HepG2 (cell line): ENCODE data around the gene MAP3K4. TPM values are rescaled to one million over a fixed set of nuclear protein-coding genes. Genes with fewer than 3 reads are reported as not detected.
"Not testable (repeated sequence)": the region's sequence is repeated elsewhere in the genome, so short reads cannot be mapped to it uniquely, and the experiment has no call there.

Source experiments
- ATAC-seq: fragments of 200-7000 bp; cut with Tn5 transposase; 3 replicates; pipeline ENCODE4 v1.9.1; 2020; ENCODE audit warnings: mild to moderate bottlenecking, moderate library complexity
- BruUV-seq: library from RNA; stranded (reverse); fragments of 400-500 nt; replicated peaks from 2 replicates; lab custom pipeline; 2021; lab: Mats Ljungman, UMichigan
- CTCF ChIA-PET: fragments of 300-600 bp; formaldehyde crosslinking; extraction: SDS; loops from one replicate; lab custom pipeline; 2021; ENCODE audit warnings: low total read pairs, inconsistent platforms, low intra/inter-chr PET ratio; lab: Yijun Ruan, JAX
- POLR2A ChIA-PET: fragments of 350-600 bp; sonication (Branson Sonifier 250); formaldehyde crosslinking; loops from one replicate; lab custom pipeline; 2020; ENCODE audit warnings: antibody characterized with exemption, inconsistent platforms; lab: Yijun Ruan, JAX
- DNase-seq: peaks from one replicate; pipeline ENCODE4 v3.0.0-alpha.2; 2015; ENCODE audit warnings: low spot score
- FAIRE-seq: peaks from 3 replicates; lab custom pipeline; 2011; peaks lifted over from hg19 to GRCh38; lab: Jason Lieb, UNC
- H2AFZ ChIP-seq: one replicate; pipeline ENCODE4 v1.6.1; 2011; ENCODE audit warnings: low read length, inconsistent platforms
- H3K27ac ChIP-seq: fragments of 300-600 bp; 3 replicates; pipeline ENCODE4 v1.8.0; 2011; ENCODE audit warnings: mixed run types, mild to moderate bottlenecking, mixed read lengths, low read length, inconsistent platforms; ENCODE audit not compliant: insufficient read depth; ENCODE audit errors: extremely low read length
- H3K27me3 ChIP-seq, 2 experiments: fragments of 200-600 bp in 1 of 2; 2 replicates in 1 of 2; 3 replicates in 1 of 2; pipeline versions ENCODE4 v1.6.0 to v1.8.0; 2011; ENCODE audit warnings: low read length in 2 of 2, mild to moderate bottlenecking in 2 of 2, moderate library complexity in 2 of 2, inconsistent platforms in 1 of 2; ENCODE audit not compliant: insufficient read depth in 2 of 2, control insufficient read depth in 1 of 2
- H3K36me3 ChIP-seq, 2 experiments: fragments of 200-600 bp in 1 of 2; replicated peaks in 1 of 2; 2 replicates in 1 of 2; 3 replicates in 1 of 2; pipeline versions ENCODE4 v1.5.1 to v1.8.0; 2011; ENCODE audit warnings: low read length in 2 of 2, inconsistent platforms in 1 of 2; ENCODE audit not compliant: insufficient read depth in 2 of 2, control insufficient read depth in 1 of 2
- H3K4me1 ChIP-seq: 2 replicates; pipeline ENCODE4 v1.5.1; 2012; ENCODE audit warnings: low read length, inconsistent platforms; ENCODE audit not compliant: insufficient read depth
- H3K4me2 ChIP-seq: 2 replicates; pipeline ENCODE4 v1.6.0; 2011; ENCODE audit warnings: low read depth, low read length, inconsistent platforms
- H3K4me3 ChIP-seq, 3 experiments: fragments of 200-600 bp in 1 of 3; sonication (generic), shearing (Covaris generic) in 1 of 3; replicated peaks in 1 of 3; 2 replicates each; pipeline ENCODE4 v1.5.1; 2011 to 2016; ENCODE audit warnings: low read length in 3 of 3, inconsistent platforms in 2 of 3, low read depth in 2 of 3, mild to moderate bottlenecking in 2 of 3, control low read depth in 1 of 3, mixed read lengths in 1 of 3; ENCODE audit not compliant: insufficient read depth in 1 of 3
- H3K79me2 ChIP-seq: one replicate; pipeline ENCODE4 v1.6.1; 2011; ENCODE audit warnings: low read length, inconsistent platforms; ENCODE audit not compliant: insufficient read depth
- H3K9ac ChIP-seq: 2 replicates; pipeline ENCODE4 v1.6.0; 2011; ENCODE audit warnings: mild to moderate bottlenecking, low read depth, low read length, inconsistent platforms; ENCODE audit not compliant: insufficient read depth
- H3K9me3 ChIP-seq: 2 replicates; pipeline ENCODE4 v1.5.1; 2012; ENCODE audit warnings: mild to moderate bottlenecking, low read length
- H4K20me1 ChIP-seq: 2 replicates; pipeline ENCODE4 v1.6.0; 2011; ENCODE audit warnings: inconsistent platforms, mild to moderate bottlenecking, low read length, moderate library complexity; ENCODE audit not compliant: insufficient read depth
- ATF7 ChIP-seq, 2 experiments: fragments of 450-650 bp in 1 of 2; sonication (generic) in 1 of 2; formaldehyde crosslinking in 1 of 2; IDR thresholded peaks; 2 replicates each; pipeline versions ENCODE4 v1.4.0 to v1.6.1; 2016 to 2020; ENCODE audit warnings: antibody characterized with exemption in 1 of 2, mild to moderate bottlenecking in 1 of 2, missing genetic modification reagents in 1 of 2
- CREB1 ChIP-seq, 2 experiments: fragments of 450-650 bp in 1 of 2; IDR thresholded peaks; 2 replicates each; pipeline ENCODE4 v1.6.1; 2016 to 2017; ENCODE audit warnings: control low read depth in 1 of 2, mild to moderate bottlenecking in 1 of 2, missing compliant biosample characterization in 1 of 2, missing genetic modification characterization in 1 of 2
- HCFC1 ChIP-seq: fragments of 150-350 bp; IDR thresholded peaks from 2 replicates; pipeline ENCODE4 v1.6.1; 2014; ENCODE audit warnings: low read depth, low read length
- JUN ChIP-seq: sonication (generic); formaldehyde crosslinking; IDR thresholded peaks from 2 replicates; pipeline ENCODE4 v1.4.0; 2020; ENCODE audit warnings: mild to moderate bottlenecking, missing genetic modification reagents
- KDM3A ChIP-seq: IDR thresholded peaks from 2 replicates; pipeline ENCODE4 v1.6.1; 2018; ENCODE audit warnings: low read depth, missing compliant biosample characterization
- MXD4 ChIP-seq: IDR thresholded peaks from 2 replicates; pipeline ENCODE4 v1.6.1; 2016; ENCODE audit warnings: mild to moderate bottlenecking, missing biosample characterization, missing genetic modification reagents
- NFYC ChIP-seq: IDR thresholded peaks from 2 replicates; pipeline ENCODE4 v1.6.1; 2016; ENCODE audit warnings: missing genetic modification reagents, missing compliant biosample characterization
- SALL1 ChIP-seq: sonication (generic); formaldehyde crosslinking; IDR thresholded peaks from 2 replicates; pipeline ENCODE4 v1.8.0; 2022; ENCODE audit warnings: mild to moderate bottlenecking, missing genetic modification reagents
- SMARCE1 ChIP-seq: fragments of 450-650 bp; IDR thresholded peaks from 2 replicates; pipeline ENCODE4 v1.6.1; 2017; ENCODE audit warnings: borderline replicate concordance
- ZBTB34 ChIP-seq: sonication (generic); formaldehyde crosslinking; IDR thresholded peaks from 2 replicates; pipeline ENCODE4 v1.8.0; 2022; ENCODE audit warnings: mild to moderate bottlenecking, missing genetic modification reagents
- ZNF512 ChIP-seq: sonication (generic); formaldehyde crosslinking; IDR thresholded peaks from 2 replicates; pipeline ENCODE4 v1.4.0; 2020; ENCODE audit warnings: mild to moderate bottlenecking, missing genetic modification reagents
- ZNF570 ChIP-seq: sonication (generic); formaldehyde crosslinking; IDR thresholded peaks from 2 replicates; pipeline ENCODE4 v1.4.0; 2020; ENCODE audit warnings: mild to moderate bottlenecking, missing genetic modification reagents, borderline replicate concordance
- ZNF7 ChIP-seq: IDR thresholded peaks from 2 replicates; pipeline ENCODE4 v1.6.1; 2016; ENCODE audit warnings: missing biosample characterization, missing genetic modification reagents
- ZNF776 ChIP-seq: sonication (generic); formaldehyde crosslinking; IDR thresholded peaks from 2 replicates; pipeline ENCODE4 v1.4.0; 2020; ENCODE audit warnings: mild to moderate bottlenecking, missing genetic modification reagents
- ZNF800 ChIP-seq: sonication (generic); formaldehyde crosslinking; IDR thresholded peaks from 2 replicates; pipeline ENCODE4 v1.4.0; 2020; ENCODE audit warnings: missing genetic modification reagents
- ZNF891 ChIP-seq: sonication (generic); formaldehyde crosslinking; IDR thresholded peaks from 2 replicates; pipeline ENCODE4 v1.5.0; 2020; ENCODE audit warnings: mild to moderate bottlenecking, missing genetic modification reagents
- WGBS: methylation state at CpG from one replicate; pipeline ENCODE4 v1.1.6; 2017; ENCODE audit warnings: low lambda C conversion rate; 5-methylcytosine and 5-hydroxymethylcytosine counted together
- in situ Hi-C: cut with HindIII; loops from 2 replicates; pipeline ENCODE4 v1.10.0; 2017; ENCODE audit warnings: low pct_unique_long_range_greater_than_20kb; ENCODE audit not compliant: extremely low pct_ligation_motif_present
- intact Hi-C: fragments of 100-400 bp; cut with micrococcal nuclease; formaldehyde crosslinking; loops from one replicate; pipeline ENCODE4 v1.10.0; 2022; ENCODE audit not compliant: unreplicated experiment
- polyA plus RNA-seq, 8 experiments: library from polyadenylated mRNA; depleted of rRNA in 3 of 8; stranded (reverse) in 7 of 8; unstranded in 1 of 8; fragments of >200 nt; fragmentation: Illumina TruSeq in 4 of 8; extraction: Trizol in 4 of 8; gene quantifications; 2 replicates each; pipeline versions ENCODE4 v1.2.1 to v1.2.3, GENCODE V29; 2011 to 2016; ENCODE audit warnings: low read depth in 4 of 8, missing spikeins in 1 of 8, mixed read lengths in 1 of 8; ENCODE audit not compliant: insufficient read depth in 1 of 8
- total RNA-seq, 5 experiments: library from RNA; depleted of rRNA; stranded (reverse); fragments of >200 nt; fragmentation: Illumina TruSeq; extraction: Trizol; gene quantifications; 2 replicates each; pipeline ENCODE4 v1.2.3, GENCODE V29; 2016; ENCODE audit warnings: low read depth in 1 of 5

MAP3K4 gene
- total and polyA plus RNA-seq, 2 of the 13 experiments (the other 11 are each of a cell fraction or from before 2014, with no cell fraction given), result 12.9 to 33.6 TPM

GRCh38 chr6:160972111-160972510 is 19.5 kb upstream of the MAP3K4 start:
- Histone ChIP-seq H3K79me2 (no peaks in the 10 kb centered on the region), H3K36me3 (no peaks in the 10 kb centered on the region), H3K4me3 (no peak overlapping the region), H3K4me2 (no peak overlapping the region), H3K9ac (no peak overlapping the region), H3K27ac (no peak overlapping the region), H3K27me3 (no peaks in the 10 kb centered on the region; a peak in 2 of 5 replicates), H3K9me3 (no peaks in the 10 kb centered on the region), H3K4me1 (no peaks in the 10 kb centered on the region), H4K20me1 (no peaks in the 10 kb centered on the region), H2AFZ (no peak overlapping the region)
- ATAC-seq (no peak), DNase-seq (no peak), FAIRE-seq (no peak)
- no peak for TF ChIP-seq JUN
- TF ChIP-seq MXD4, result no peak
- no peak for TF ChIP-seq ZNF570
- no peak for TF ChIP-seq ZNF7 (CRISPR knock-in tag)
- no peak for TF ChIP-seq KDM3A (CRISPR knock-in tag)
- no peak for TF ChIP-seq ZBTB34 (CRISPR knock-in tag)
- TF ChIP-seq ZNF891 (CRISPR knock-in tag), result no peak
- no peak for TF ChIP-seq ZNF776 (CRISPR knock-in tag)
- TF ChIP-seq NFYC (CRISPR knock-in tag), result no peak
- no peak for TF ChIP-seq ZNF800 (CRISPR knock-in tag)
- TF ChIP-seq SMARCE1, result no peak
- TF ChIP-seq ZNF512 (CRISPR knock-in tag), result no peak
- no peak for TF ChIP-seq ATF7 (IDR thresholded peaks at IDR 0.05)
- TF ChIP-seq ATF7 (CRISPR knock-in tag; IDR thresholded peaks at IDR 0.05), result no peak
- no peak for TF ChIP-seq HCFC1
- no peak for TF ChIP-seq SALL1 (CRISPR knock-in tag)
- TF ChIP-seq CREB1 (IDR thresholded peaks at IDR 0.05), result no peak
- no peak for TF ChIP-seq CREB1 (CRISPR knock-in tag; IDR thresholded peaks at IDR 0.05)
- intact Hi-C loops, result no loop called here
- in situ Hi-C loops, result no loop called here
- BruUV-seq, result no TSS peak
- WGBS, result 11% methylated on average over 3 of the region's 3 CpGs
- CTCF ChIA-PET, result no interaction called here
- POLR2A ChIA-PET, result no interaction called here

- H3K79me2 ChIP-seq, H3K4me3 ChIP-seq, ATAC-seq, H3K9me3 ChIP-seq, H3K4me1 ChIP-seq, H3K4me2 ChIP-seq, FAIRE-seq, intact Hi-C loops, H3K9ac ChIP-seq, DNase-seq, H2AFZ ChIP-seq, H3K36me3 ChIP-seq, H3K27ac ChIP-seq, H3K27me3 ChIP-seq, H4K20me1 ChIP-seq, BruUV-seq, in situ Hi-C loops, POLR2A ChIA-PET, CTCF ChIA-PET: not testable (repeated sequence)
- WGBS, result 83% methylated on average over 16 of the region's 16 CpGs
These were observed 19.0 kb upstream of the MAP3K4 start for GRCh38 chr6:160972594-160972993.
